AG04449 (cell line): ENCODE measurements around the gene ETV1.

Source experiments
- CTCF ChIA-PET: fragments of 350-600 bp; formaldehyde crosslinking; extraction: SDS; loops from one replicate; lab custom pipeline; 2021; ENCODE audit warnings: antibody characterized with exemption; lab: Yijun Ruan, JAX
- POLR2A ChIA-PET: fragments of 400-600, 350-600 bp; formaldehyde crosslinking; extraction: SDS; loops from one replicate; lab custom pipeline; 2020; ENCODE audit warnings: antibody characterized with exemption, inconsistent platforms; lab: Yijun Ruan, JAX
- DNase-seq: peaks from one replicate; pipeline ENCODE4 v3.0.0-alpha.2; 2010; ENCODE audit warnings: low read depth, low spot score
- H3K4me3 ChIP-seq: 2 replicates; pipeline ENCODE4 v1.5.1; 2011; ENCODE audit warnings: low read depth, mild to moderate bottlenecking, control low read depth, low read length
- CTCF ChIP-seq: IDR thresholded peaks from one replicate; pipeline ENCODE4 v1.5.1; 2011; ENCODE audit warnings: mild to moderate bottlenecking, moderate library complexity, low read length, control low read depth, inconsistent platforms; ENCODE audit not compliant: insufficient read depth; ENCODE audit errors: missing control alignments

The ETV1 gene

GRCh38 chr7:13894377-13894776 is 95.1 kb downstream of the ETV1 start:
- POLR2A ChIA-PET, result no interaction called here

GRCh38 chr7:13890793-13891192 is 98.7 kb downstream of the ETV1 start:
- DNase-seq, result no peak
- CTCF ChIA-PET, result no interaction called here
- no peak overlapping the region for H3K4me3 ChIP-seq
- POLR2A ChIA-PET, result no interaction called here
- TF ChIP-seq CTCF, result no peak

More at GRCh38 chr7:13894377-13894776, 95.1 kb downstream of the ETV1 start:
- no peak for DNase-seq
- H3K4me3 ChIP-seq, result no peak overlapping the region
- CTCF ChIA-PET, result no interaction called here
- no peak for TF ChIP-seq CTCF

- CTCF ChIA-PET, result no interaction called here
These were observed 103.1 kb downstream of the ETV1 start for GRCh38 chr7:13886356-13886755.

GRCh38 chr7:13882051-13882450 is 107.4 kb downstream of the ETV1 start:
- no peak for DNase-seq
- ChIA-PET CTCF (no interaction called here), POLR2A (no interaction called here)
- no peak overlapping the region for H3K4me3 ChIP-seq
- TF ChIP-seq CTCF, result no peak

More at GRCh38 chr7:13886356-13886755, 103.1 kb downstream of the ETV1 start:
- no peak for TF ChIP-seq CTCF
- POLR2A ChIA-PET, result no interaction called here
- DNase-seq, result no peak
- no peak overlapping the region for H3K4me3 ChIP-seq

GRCh38 chr7:13880789-13881188 is 108.7 kb downstream of the ETV1 start:
- DNase-seq, result no peak
- TF ChIP-seq CTCF, result no peak
- ChIA-PET CTCF (no interaction called here), POLR2A (interaction anchor here (1.1 kb wide), 1 partner anchor 110 kb away, joined by 3 read pairs; no protein-coding TSS in a partner anchor)
- no peak overlapping the region for H3K4me3 ChIP-seq

- CTCF ChIA-PET, result no interaction called here
- no peak for TF ChIP-seq CTCF
- DNase-seq, result no peak
- POLR2A ChIA-PET, result interaction anchor here (1.1 kb wide), 1 partner anchor 111 kb away, joined by 3 read pairs; no protein-coding TSS in a partner anchor
- no peak overlapping the region for H3K4me3 ChIP-seq
These were observed 109.3 kb downstream of the ETV1 start for GRCh38 chr7:13879994-13880686.
